Stimulated activated CD8-positive, alpha-beta memory T cell treated with anti-CD3 and anti-CD28 coated beads, Interleukin-4, amount 100 ng/mL, for 48 hours (primary cell): Measurements from ENCODE around the gene PAX2.
A peak's percentile ranks its signal among the peaks of the same experiment; 100 is the strongest.

Experiments used
- DNase-seq: peaks from one replicate; pipeline ENCODE4 v3.0.0-alpha.2; 2020

Gene PAX2

DNA sequence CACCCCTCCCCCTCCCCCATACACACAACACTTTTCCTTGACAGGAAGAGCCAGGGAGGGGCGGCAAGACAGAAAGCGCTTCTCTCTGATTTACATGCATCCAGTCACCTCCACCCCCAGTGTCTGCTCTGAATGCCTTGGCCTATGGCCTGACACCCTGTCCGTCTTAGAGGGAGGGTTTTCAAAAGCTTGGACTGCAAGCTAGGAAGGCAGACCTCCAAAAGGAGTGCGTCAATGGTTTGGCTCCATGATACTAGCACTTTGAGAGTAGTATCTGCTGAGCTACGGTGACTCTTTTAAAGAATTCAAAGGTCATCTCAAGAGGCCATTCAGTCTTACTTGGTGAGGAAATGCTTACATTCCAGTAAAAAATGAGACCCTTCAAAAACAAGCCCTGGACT is 20.3 kb upstream of the PAX2 start:
- no peak for DNase-seq

DNA sequence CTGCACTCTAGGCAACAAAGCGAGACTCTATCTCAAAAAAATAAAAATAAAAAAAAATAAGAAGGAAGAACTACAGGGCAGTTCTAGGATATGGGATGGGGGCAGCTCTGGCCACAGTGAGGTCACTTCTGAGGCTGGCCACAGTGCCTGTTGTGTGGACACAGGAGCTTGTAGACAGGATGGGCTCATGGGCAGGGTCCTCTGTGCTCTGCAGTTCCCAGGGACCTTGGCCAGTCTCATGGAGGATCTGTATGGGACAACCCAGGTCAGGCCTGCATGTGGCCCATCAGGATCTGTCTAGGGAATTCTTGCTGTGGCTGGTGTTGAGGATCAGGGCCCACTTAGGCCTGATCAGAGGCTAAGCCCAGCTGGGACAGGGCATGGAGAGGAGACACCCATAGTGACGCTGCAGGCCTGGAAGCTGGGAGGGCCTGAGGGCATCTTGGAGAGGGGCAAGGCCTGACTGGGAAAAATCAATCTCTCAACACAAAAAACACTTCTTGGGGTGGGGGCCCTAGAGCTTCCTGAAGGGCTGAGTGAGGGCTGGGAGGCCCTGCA is 19.4 kb upstream of the PAX2 start:
- DNase-seq: no peak

GRCh38 chr10:100727808-100728207 is 17.6 kb upstream of the PAX2 start:
- DNase-seq: no peak

- peak; percentile 62 for DNase-seq
These were observed 16.2 kb upstream of the PAX2 start for GRCh38 chr10:100728928-100729861.

- DNase-seq: no peak
These were observed 15.3 kb upstream of the PAX2 start for GRCh38 chr10:100729862-100730724.

GRCh38 chr10:100730725-100731406 is 14.5 kb upstream of the PAX2 start:
- DNase-seq: no peak

GRCh38 chr10:100731407-100732240 is 13.8 kb upstream of the PAX2 start:
- no peak for DNase-seq

DNA sequence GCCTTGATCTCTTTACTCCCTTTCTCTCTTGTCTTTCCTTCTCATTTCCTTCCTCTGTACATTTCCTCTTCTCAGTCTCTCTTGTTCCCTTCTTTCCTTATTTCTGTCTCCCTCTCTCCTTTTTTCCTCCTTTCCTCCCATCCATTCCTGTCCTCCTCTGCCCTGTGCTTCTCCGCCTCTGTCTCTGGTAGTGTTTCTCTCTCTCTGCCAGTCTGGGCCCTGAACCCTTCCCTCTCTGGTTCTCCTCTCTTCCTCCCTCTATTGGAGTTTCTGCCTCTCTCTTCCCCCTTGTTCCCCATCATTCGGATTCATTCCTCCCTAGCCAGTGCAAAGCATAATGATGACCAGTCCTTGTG is 13.2 kb upstream of the PAX2 start:
- no peak for DNase-seq

DNA sequence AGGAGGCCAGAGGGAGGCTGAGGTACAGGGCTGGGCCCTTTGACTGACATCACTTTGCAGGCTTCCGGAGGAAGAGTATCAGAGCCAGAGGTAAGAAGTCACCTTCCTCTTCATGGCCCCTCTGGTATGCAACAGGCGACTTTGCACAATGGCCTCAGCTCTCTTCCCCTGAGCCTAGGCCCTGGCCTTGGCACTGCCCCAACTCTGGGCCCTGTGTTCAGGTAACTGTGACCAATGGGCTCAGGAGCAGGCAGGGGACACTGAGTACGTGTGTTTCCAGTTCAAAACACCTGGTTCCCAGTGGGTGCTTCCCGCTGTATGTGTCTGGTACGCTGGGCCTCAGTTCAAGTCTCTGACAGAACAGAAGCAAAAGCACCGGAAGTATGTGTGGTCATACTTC is 12.1 kb upstream of the PAX2 start:
- DNase-seq: no peak

GRCh38 chr10:100734295-100735086 is 10.9 kb upstream of the PAX2 start:
- DNase-seq: no peak

DNA sequence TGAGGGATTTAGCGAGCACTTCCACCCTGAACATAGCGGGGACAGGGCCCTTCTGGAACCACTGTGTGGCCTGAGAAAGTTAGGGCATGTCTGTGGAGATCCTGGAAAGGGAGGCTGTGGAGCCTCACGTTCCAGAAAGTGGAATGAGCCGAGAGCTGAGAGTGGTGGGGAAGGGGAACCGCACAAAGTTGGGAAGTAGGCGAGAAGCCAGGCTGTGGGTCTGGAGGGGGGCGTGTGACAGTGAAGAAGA is 10.4 kb upstream of the PAX2 start:
- no peak for DNase-seq

DNA sequence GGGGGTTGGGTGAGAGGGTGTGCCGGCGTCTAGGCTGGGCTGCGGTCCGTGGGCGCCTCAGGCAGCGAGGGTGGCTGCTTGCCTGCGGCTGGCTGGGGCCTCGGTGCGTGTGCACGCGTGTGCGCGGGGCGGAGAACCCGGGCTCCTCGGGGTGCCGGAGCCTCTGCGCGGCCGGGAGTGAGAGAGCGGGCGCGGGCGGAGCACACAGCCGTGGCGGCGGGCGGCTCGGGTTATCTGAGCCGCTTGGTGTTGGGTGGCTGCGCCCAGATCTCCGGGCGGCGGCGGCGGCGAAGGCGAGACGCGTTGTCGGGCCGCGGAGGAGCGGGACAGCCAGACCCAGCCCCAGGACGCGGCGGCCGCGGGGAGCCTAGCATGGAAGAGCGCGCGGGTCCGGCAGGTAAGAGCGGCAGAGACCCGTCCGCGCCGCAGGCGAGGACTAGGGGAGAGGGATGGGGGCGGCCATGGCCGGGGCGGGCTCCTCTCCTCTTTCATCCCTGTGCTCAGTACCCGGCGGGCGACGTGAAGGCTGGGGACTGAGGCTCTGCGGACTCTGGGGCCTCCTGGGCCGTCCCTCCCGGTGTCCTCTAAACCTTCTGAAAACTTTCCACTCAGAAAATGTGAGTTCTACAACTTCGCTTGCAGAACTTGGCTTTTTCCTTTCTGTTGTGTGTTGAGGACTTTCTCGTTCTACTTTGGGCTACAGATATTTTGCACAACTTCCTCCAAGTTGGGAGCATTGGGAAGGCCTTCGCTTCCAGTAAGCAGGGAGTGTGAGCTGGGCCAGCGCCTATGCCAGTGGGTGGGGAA is 9.8 kb upstream of the PAX2 start:
- DNase-seq: no peak

DNA sequence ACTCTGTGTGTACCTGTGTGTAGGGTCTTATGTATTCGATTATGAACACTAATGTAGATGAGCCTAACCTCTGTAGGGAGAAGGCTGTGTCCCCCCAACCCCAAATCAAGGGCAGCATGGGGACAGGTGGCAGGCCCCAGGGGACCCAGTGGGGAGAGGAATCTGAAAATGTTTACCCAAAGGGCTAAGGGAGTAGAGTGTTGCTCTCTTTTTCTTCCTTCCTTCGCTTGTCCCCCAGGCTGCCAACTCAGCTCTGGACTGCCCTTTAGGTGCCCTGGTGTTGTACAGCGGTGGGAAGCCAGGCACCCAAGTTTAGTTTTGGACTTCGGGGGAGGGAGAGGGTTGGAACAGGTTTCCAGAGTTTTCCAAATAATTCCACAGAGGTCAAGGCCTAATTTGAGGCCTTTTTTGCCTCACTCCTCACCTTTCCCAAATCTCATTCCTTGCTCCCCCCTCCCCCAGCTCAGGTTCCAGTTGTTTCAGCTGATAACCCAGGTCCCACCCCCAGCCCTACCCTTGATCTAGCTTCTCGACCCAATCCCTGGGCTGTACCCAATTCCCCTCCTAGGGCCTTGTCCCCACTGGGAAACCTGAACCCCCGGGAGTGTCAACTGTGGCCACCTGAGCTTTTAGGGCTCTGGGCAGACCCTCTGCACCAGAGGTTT is 9.1 kb upstream of the PAX2 start:
- no peak for DNase-seq

DNA sequence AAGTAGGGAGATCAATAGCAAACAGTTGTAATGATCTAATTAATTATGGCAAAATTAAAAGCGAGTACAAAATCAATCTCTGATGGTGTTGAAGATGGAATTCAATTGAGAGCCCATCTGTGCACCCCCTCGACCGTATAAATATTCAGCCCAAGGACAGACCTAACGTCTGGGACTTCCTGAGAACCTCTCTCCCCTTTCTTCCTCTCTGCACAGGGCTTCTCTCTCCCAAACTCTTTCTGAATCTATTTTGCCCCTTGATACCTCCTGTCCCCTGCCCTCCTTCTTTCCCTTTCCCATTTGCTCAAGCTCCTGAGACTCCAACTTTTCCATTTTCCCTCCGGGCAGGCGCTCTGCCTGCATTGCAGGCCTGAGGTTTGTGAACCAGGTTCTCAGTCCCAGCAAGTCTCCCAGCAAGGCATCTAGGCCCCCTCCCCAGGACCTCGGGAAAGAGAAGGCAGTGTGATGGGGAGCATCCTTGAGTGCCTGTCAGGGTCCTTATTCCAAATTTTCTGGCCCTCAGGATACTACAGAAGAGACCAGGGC is 8.5 kb upstream of the PAX2 start:
- DNase-seq: no peak

DNA sequence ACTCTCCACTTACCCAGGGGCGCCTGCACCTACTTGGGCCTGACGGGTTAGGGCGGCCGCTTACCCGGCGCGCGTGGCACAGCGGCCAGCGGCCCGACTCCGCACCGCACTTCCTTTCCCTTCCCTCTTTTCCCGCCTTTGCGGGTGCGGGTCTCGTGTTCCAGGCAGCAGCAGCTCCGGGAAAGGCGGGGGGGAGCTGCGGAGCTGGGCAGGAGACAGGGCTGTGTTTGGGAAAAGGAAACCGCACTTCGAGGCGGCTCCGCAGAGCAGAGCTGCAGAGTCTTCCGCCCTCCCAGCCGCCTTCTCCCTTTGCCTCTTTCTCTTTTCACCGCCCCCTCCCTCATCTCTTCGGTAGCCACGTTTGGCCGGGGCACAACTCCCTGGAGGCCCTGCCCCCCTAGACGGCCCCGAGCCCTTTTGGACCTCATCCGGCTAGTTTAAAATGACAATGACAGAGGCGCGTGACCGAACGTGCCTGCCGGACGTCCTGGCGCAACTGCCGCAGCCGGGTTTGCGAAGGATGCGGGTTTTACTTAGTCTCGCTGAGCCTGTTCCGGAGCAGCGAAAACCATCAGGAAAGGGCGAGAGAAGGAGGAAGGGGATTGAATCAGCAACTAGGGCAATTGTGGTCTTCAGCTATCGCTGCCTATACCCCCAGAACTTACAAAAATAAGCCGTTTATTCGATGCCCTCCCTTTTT is 7.9 kb upstream of the PAX2 start:
- DNase-seq: no peak

- no peak for DNase-seq
These were observed 7.1 kb upstream of the PAX2 start for GRCh38 chr10:100738055-100738827.

- DNase-seq: no peak
These were observed 5.6 kb upstream of the PAX2 start for GRCh38 chr10:100739517-100740368.
